Uterus (tissue), 2 donors: ENCODE measurements around the gene CDKAL1.

ENCODE experiments used
- CTCF ChIP-seq, 4 experiments: fragments of 200-600 bp in 2 of 4; fragments of 450-650 bp in 2 of 4; sonication (generic) in 2 of 4; IDR thresholded peaks; one replicate each; pipeline ENCODE4 v1.5.1; 2016 to 2019; ENCODE audit warnings: antibody characterized with exemption in 4 of 4, mild to moderate bottlenecking in 2 of 4, moderate library complexity in 1 of 4
- POLR2A ChIP-seq, 2 donors: fragments of 450-650 bp; IDR thresholded peaks; one replicate each; pipeline ENCODE4 v1.6.1; 2016; ENCODE audit warnings: antibody characterized with exemption in 2 of 2, mild to moderate bottlenecking in 1 of 2, moderate library complexity in 1 of 2

- TF ChIP-seq CTCF (IDR thresholded peaks at IDR 0.05) (no peak), POLR2A (IDR thresholded peaks at IDR 0.05) (no peak)
Observed at GRCh38 chr6:21164768-21165326, 630.6 kb downstream of the CDKAL1 start.
